HEK293 (cell line): ENCODE results near the gene OR51I1.

ENCODE experiments used
- CTCF ChIA-PET: fragments of 350-600 bp; formaldehyde crosslinking; extraction: SDS; loops from one replicate; lab custom pipeline; 2021; ENCODE audit warnings: antibody characterized with exemption; lab: Yijun Ruan, JAX
- POLR2A ChIA-PET: fragments of 300-600 bp; formaldehyde crosslinking; extraction: SDS; loops from one replicate; lab custom pipeline; 2020; ENCODE audit warnings: antibody characterized with exemption, inconsistent platforms; lab: Yijun Ruan, JAX
- H3K27ac ChIP-seq: fragments of 200-500 bp; sonication (Bioruptor generic); 2 replicates; pipeline ENCODE4 v1.5.1; 2014; ENCODE audit warnings: low read depth, low read length, control low read depth, inconsistent platforms; ENCODE audit errors: extremely low read depth
- H3K36me3 ChIP-seq, 2 experiments: fragments of 200-500 bp in 1 of 2; sonication (Bioruptor generic) in 1 of 2; 1 replicate in 1 of 2; 2 replicates in 1 of 2; pipeline ENCODE4 v1.5.1; 2014 to 2017; ENCODE audit warnings: inconsistent platforms in 2 of 2, low read length in 2 of 2; ENCODE audit not compliant: control insufficient read depth in 2 of 2, insufficient read depth in 1 of 2
- H3K4me1 ChIP-seq: fragments of 200-500 bp; sonication (Bioruptor generic); 2 replicates; pipeline ENCODE4 v1.5.1; 2014; ENCODE audit warnings: mild to moderate bottlenecking, low read length, inconsistent platforms; ENCODE audit not compliant: control insufficient read depth, insufficient read depth
- H3K4me3 ChIP-seq: 2 replicates; pipeline ENCODE4 v1.5.1; 2011; ENCODE audit warnings: low read depth, mild to moderate bottlenecking, control low read depth, low read length, moderate library complexity
- H3K9me3 ChIP-seq: fragments of 200-500 bp; sonication (Bioruptor generic); 2 replicates; pipeline ENCODE4 v1.5.1; 2014; ENCODE audit warnings: low read depth, low read length, inconsistent platforms; ENCODE audit not compliant: control insufficient read depth, insufficient read depth
- AEBP2 ChIP-seq: fragments of 450-650 bp; formaldehyde crosslinking; IDR thresholded peaks from 2 replicates; pipeline ENCODE4 v1.5.1; 2016; ENCODE audit warnings: missing biosample characterization, missing genetic modification characterization, borderline replicate concordance
- GLIS1 ChIP-seq: fragments of 450-650 bp; formaldehyde crosslinking; IDR thresholded peaks from 2 replicates; pipeline ENCODE4 v1.5.1; 2016; ENCODE audit warnings: missing biosample characterization, missing genetic modification characterization
- HOXD13 ChIP-seq: sonication (generic); formaldehyde crosslinking; IDR thresholded peaks from 2 replicates; pipeline ENCODE4 v1.8.0; 2022; ENCODE audit warnings: missing genetic modification reagents, borderline replicate concordance
- INSM2 ChIP-seq: fragments of 450-650 bp; formaldehyde crosslinking; IDR thresholded peaks from 2 replicates; pipeline ENCODE4 v1.5.1; 2016; ENCODE audit warnings: missing biosample characterization, missing genetic modification characterization
- SCRT2 ChIP-seq: fragments of 450-650 bp; formaldehyde crosslinking; IDR thresholded peaks from 2 replicates; pipeline ENCODE4 v1.5.1; 2016; ENCODE audit warnings: missing biosample characterization, missing genetic modification characterization
- SP3 ChIP-seq: fragments of 450-650 bp; formaldehyde crosslinking; IDR thresholded peaks from 2 replicates; pipeline ENCODE4 v1.5.1; 2016; ENCODE audit warnings: missing biosample characterization, missing genetic modification characterization
- YY2 ChIP-seq: fragments of 450-650 bp; formaldehyde crosslinking; IDR thresholded peaks from 2 replicates; pipeline ENCODE4 v1.5.1; 2016; ENCODE audit warnings: missing biosample characterization, missing genetic modification characterization
- ZBTB11 ChIP-seq: fragments of 450-650 bp; formaldehyde crosslinking; conservative IDR thresholded peaks from 2 replicates; pipeline ENCODE4 v1.5.1; 2016; ENCODE audit warnings: low read depth, missing biosample characterization, missing genetic modification characterization
- ZBTB17 ChIP-seq: fragments of 450-650 bp; formaldehyde crosslinking; IDR thresholded peaks from 2 replicates; pipeline ENCODE4 v1.5.1; 2016; ENCODE audit warnings: missing biosample characterization, missing genetic modification characterization
- ZNF157 ChIP-seq: fragments of 450-650 bp; formaldehyde crosslinking; IDR thresholded peaks from 2 replicates; pipeline ENCODE4 v1.5.1; 2016; ENCODE audit warnings: missing biosample characterization, missing genetic modification characterization
- ZNF174 ChIP-seq: fragments of 450-650 bp; formaldehyde crosslinking; IDR thresholded peaks from 2 replicates; pipeline ENCODE4 v1.5.0; 2017; ENCODE audit warnings: missing biosample characterization, mild to moderate bottlenecking, missing genetic modification characterization
- ZNF274 ChIP-seq, 2 experiments: fragments of 200-500 bp in 1 of 2; fragments of 450-650 bp in 1 of 2; sonication (Bioruptor generic) in 1 of 2; formaldehyde crosslinking in 1 of 2; IDR thresholded peaks; 2 replicates each; pipeline versions ENCODE4 v1.5.1 to v1.6.1; 2014 to 2016; ENCODE audit warnings: borderline replicate concordance in 1 of 2, inconsistent platforms in 1 of 2, low read length in 1 of 2, missing biosample characterization in 1 of 2, missing genetic modification characterization in 1 of 2
- ZNF280D ChIP-seq: fragments of 450-650 bp; formaldehyde crosslinking; IDR thresholded peaks from 2 replicates; pipeline ENCODE4 v1.5.1; 2016; ENCODE audit warnings: missing biosample characterization, missing genetic modification characterization
- ZNF416 ChIP-seq: fragments of 450-650 bp; formaldehyde crosslinking; IDR thresholded peaks from 2 replicates; pipeline ENCODE4 v1.5.1; 2016; ENCODE audit warnings: missing biosample characterization, missing genetic modification characterization
- ZNF449 ChIP-seq: fragments of 450-650 bp; formaldehyde crosslinking; IDR thresholded peaks from 2 replicates; pipeline ENCODE4 v1.5.1; 2017; ENCODE audit warnings: missing biosample characterization, mild to moderate bottlenecking, missing genetic modification characterization, moderate library complexity
- ZNF555 ChIP-seq: fragments of 450-650 bp; formaldehyde crosslinking; conservative IDR thresholded peaks from 2 replicates; pipeline ENCODE4 v1.5.1; 2017; ENCODE audit warnings: missing biosample characterization, mild to moderate bottlenecking, missing genetic modification characterization, inconsistent platforms
- ZNF654 ChIP-seq: fragments of 450-650 bp; formaldehyde crosslinking; IDR thresholded peaks from 2 replicates; pipeline ENCODE4 v1.5.1; 2016; ENCODE audit warnings: low read depth, missing biosample characterization, missing genetic modification characterization
- ZNF792 ChIP-seq: fragments of 450-650 bp; formaldehyde crosslinking; IDR thresholded peaks from 2 replicates; pipeline ENCODE4 v1.5.1; 2016; ENCODE audit warnings: missing biosample characterization, missing genetic modification characterization
- ZSCAN5A ChIP-seq: fragments of 450-650 bp; formaldehyde crosslinking; IDR thresholded peaks from 2 replicates; pipeline ENCODE4 v1.5.1; 2016; ENCODE audit warnings: missing biosample characterization, missing genetic modification characterization

OR51I1 gene

GRCh38 chr11:5467527-5467926 lies 26.2 kb upstream of the OR51I1 start (continued):
- no peak for TF ChIP-seq ZBTB11 (tag by site-specific recombination)
- no peak for TF ChIP-seq YY2 (tag by site-specific recombination)
- no peak for TF ChIP-seq ZNF157 (tag by site-specific recombination)

- H3K4me3 ChIP-seq, result no peak overlapping the region
- no peak for TF ChIP-seq ZBTB17 (tag by site-specific recombination)
- no peak for TF ChIP-seq ZNF274 (IDR thresholded peaks at IDR 0.05; ENCODE audit: low read length)
- no peak for TF ChIP-seq ZNF274 (tag by site-specific recombination; IDR thresholded peaks at IDR 0.05; ENCODE audit: borderline replicate concordance)
- TF ChIP-seq HOXD13, result no peak
- TF ChIP-seq ZNF174, result no peak
- no peak for TF ChIP-seq INSM2 (tag by site-specific recombination)
- no peak for TF ChIP-seq ZNF792
- TF ChIP-seq ZNF555 (tag by site-specific recombination), result no peak
- no peak for TF ChIP-seq ZNF654
- CTCF ChIA-PET, result no interaction called here
- H3K4me1 ChIP-seq, result no peaks in the 10 kb centered on the region
- POLR2A ChIA-PET, result no interaction called here
- H3K9me3 ChIP-seq, result no peaks in the 10 kb centered on the region
- H3K36me3 ChIP-seq, result no peaks in the 10 kb centered on the region
- H3K27ac ChIP-seq, result no peak overlapping the region
These were observed 19.8 kb upstream of the OR51I1 start for GRCh38 chr11:5460983-5461621.

GRCh38 chr11:5449432-5449831 lies 8.1 kb upstream of the OR51I1 start:
- Histone ChIP-seq H3K9me3 (no peaks in the 10 kb centered on the region), H3K36me3 (no peaks in the 10 kb centered on the region), H3K4me3 (no peak overlapping the region), H3K4me1 (no peaks in the 10 kb centered on the region), H3K27ac (no peak overlapping the region)
- ChIA-PET POLR2A (no interaction called here), CTCF (no interaction called here)
- TF ChIP-seq ZNF274 (IDR thresholded peaks at IDR 0.05; ENCODE audit: low read length) (no peak), ZNF274 (tag by site-specific recombination; IDR thresholded peaks at IDR 0.05; ENCODE audit: borderline replicate concordance) (no peak), ZNF416 (no peak), AEBP2 (no peak), SP3 (tag by site-specific recombination) (no peak), SCRT2 (tag by site-specific recombination) (no peak), ZNF449 (tag by site-specific recombination) (no peak), ZSCAN5A (tag by site-specific recombination) (no peak), ZNF280D (tag by site-specific recombination) (no peak), GLIS1 (tag by site-specific recombination) (no peak)
